H4 (cell line): ENCODE results near the gene MEN1. TPM values are rescaled to one million over a fixed set of nuclear protein-coding genes. Genes with fewer than 3 reads are reported as not detected.
"Not testable (repeated sequence)": the region's sequence is repeated elsewhere in the genome, so short reads cannot be mapped to it uniquely, and the experiment has no call there.

Experiments used
- DNase-seq: peaks from one replicate; pipeline ENCODE4 v3.0.0-alpha.2; 2015; ENCODE audit warnings: low spot score
- total RNA-seq: library from RNA; depleted of rRNA; stranded (reverse); fragments of >200 nt; shearing (Covaris generic); gene quantifications from 2 replicates; pipeline ENCODE4 v1.2.3, GENCODE V29; 2014

MEN1 gene
- total RNA-seq, 1 experiment from 2014 or later, result 10.6 TPM

DNA sequence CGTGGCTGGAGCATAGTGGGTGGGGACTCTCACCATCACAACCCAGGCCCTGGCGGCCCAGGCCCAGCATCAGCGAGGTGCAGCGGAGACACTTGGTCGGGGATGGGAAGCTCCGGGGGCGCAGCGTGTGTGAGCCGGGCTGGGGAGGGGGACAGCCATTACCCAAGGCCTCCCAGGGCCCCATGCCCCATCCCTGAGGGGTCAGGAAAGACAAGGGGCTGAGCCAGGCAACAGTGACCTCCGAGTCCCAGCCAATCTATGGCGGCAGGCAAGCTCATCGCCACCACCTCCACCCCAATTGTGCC lies 22.8 kb upstream of the MEN1 start:
- DNase-seq, result no peak

- DNase-seq, result no peak
Observed at GRCh38 chr11:64832467-64833197, 22.3 kb upstream of the MEN1 start.

- DNase-seq, result no peak
Observed at GRCh38 chr11:64831411-64831891, 21.1 kb upstream of the MEN1 start.

DNA sequence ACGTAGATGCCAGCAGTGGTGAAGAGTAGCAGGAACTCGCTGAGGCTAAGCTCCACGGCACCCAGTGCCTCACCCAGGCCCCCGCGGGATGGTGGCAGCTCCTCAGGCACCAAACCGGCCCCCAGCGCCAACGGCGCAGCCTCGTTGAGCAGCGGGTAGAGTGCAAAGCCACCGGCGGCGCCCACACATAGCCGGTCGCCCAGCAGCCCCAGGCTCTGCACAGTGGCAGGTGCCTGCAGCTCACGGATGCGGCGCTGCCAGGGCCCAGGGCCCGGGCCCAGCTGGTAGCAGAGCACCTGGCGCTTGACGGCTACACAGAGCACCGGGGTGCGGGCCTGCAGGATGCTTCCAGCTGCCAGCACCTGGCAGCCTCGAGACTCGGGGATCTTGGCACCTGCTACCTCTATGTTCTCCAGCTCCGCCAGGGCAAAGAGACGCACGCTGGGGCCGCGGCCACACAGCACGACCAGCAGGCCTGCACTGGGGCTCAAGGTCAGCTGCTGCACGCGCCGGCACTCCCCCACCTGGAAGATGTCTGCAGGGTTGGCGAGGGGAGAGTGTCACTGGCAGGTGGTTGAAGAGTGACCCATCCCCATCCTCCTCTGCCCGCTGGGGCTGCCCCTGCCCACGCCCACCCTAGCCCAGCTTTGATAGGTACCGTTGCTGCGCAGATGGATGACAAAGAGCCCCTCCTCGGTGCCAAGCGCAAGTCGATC lies 19.3 kb upstream of the MEN1 start:
- no peak for DNase-seq

- no peak for DNase-seq
Observed at GRCh38 chr11:64827451-64827839, 17.1 kb upstream of the MEN1 start.

- DNase-seq, result no peak
Observed at GRCh38 chr11:64826578-64827450, 16.5 kb upstream of the MEN1 start.

DNA sequence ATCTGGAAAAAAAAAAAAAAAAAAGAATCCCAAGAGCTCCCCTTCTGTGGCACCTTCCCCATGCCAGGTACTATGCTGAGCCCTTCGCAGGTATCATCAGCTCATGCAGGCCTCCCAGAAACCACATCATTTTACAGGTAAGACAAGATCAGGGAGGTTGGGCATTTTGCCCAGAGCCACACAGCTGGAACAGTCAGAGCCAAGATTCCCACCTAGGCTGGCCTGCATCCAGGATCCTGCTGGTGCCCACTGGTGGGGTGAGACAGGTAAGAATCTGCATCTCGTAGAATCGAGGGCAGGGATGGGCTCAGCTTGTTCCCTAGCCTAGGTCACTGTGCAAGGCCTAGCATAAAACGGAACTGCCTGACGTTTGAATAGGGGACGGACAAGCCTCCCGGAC lies 15.7 kb upstream of the MEN1 start:
- no peak for DNase-seq

GRCh38 chr11:64823568-64824119 lies 13.3 kb upstream of the MEN1 start:
- no peak for DNase-seq

GRCh38 chr11:64817476-64817875 lies 7.1 kb upstream of the MEN1 start:
- DNase-seq, result no peak

- DNase-seq, result not testable (repeated sequence)
Observed at GRCh38 chr11:64815433-64815832, 5.1 kb upstream of the MEN1 start.

DNA sequence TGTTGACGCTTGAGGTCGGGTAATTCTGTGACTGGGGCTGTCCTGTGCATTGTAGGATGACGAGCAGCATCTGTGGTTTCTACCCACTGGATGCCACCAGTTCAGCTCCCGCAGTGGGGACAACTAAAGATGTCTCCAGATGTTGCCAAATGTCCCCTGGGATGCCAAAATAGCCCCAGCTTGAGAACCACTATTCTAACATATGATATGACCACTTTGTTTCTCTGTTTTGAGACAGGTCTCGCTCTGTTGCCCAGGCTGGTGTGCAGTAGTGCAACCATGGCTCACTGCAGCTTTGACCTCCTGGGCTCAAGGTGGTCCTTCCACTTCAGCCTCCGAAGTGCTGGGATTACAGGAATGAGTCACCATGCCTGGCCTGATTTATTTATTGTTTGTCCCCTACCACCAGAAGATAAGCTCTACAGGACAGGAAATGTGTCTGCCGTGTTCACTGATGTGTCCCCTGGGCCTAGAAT lies 4.4 kb upstream of the MEN1 start:
- DNase-seq, result no peak

DNA sequence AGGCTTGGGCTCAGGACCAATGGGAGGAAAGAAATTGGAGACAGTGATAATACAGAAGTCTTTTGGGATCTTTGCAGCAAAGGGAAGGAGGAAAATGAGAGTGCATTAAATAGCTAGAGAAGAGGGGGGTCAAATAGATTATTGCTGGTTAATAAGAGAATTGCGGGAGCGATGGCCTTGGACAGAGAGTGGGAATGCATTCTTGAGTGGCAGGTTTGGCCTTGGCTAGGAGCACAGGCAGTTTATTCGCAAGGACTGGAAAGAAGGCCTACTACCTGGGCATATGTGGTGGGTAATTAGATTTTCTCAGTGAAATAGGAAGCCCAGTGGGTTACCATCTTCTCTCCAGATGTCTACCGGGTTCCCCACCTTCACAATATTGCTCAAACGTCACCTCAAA lies 3.5 kb upstream of the MEN1 start:
- DNase-seq, result no peak

DNA sequence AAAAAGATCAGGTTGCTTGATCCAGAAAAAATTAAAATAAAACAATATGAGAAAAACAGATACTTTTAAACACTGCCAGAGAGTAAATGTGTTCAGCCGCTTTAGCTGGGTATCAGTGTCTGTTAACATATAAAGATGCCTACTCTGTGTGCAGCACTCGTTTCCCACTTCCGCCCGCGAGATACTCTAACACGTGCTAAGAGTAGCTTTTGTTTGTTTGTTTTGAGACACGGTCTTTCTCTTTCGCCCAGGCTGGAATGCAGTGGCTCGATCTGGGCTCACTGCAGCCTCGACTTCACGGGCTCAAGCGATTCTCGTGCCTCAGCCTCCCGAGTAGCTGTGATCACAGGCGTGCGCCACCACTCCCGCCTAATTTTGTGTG lies 531 bp upstream of the MEN1 start:
- no peak for DNase-seq

DNA sequence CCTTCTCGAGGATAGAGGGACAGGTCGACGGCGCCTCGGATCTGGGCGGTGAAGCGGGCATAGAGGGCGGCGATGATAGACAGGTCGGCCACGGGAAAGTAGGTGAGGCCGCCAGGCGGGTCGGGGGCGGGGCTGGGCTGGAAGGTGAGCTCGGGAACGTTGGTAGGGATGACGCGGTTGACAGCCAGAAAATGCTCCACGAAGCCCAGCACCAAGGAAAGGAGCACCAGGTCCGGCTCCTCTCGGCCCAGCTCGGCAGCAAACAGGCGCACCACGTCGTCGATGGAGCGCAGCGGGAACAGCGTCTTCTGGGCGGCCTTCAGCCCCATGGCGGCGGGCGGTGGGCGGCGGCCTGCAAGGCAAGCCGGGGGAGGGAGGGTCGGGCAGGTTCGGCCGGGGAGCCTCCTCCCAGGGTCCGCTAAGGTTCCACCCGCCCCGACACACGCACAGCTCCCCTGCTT lies 540 bp downstream of the MEN1 start:
- no peak for DNase-seq

DNA sequence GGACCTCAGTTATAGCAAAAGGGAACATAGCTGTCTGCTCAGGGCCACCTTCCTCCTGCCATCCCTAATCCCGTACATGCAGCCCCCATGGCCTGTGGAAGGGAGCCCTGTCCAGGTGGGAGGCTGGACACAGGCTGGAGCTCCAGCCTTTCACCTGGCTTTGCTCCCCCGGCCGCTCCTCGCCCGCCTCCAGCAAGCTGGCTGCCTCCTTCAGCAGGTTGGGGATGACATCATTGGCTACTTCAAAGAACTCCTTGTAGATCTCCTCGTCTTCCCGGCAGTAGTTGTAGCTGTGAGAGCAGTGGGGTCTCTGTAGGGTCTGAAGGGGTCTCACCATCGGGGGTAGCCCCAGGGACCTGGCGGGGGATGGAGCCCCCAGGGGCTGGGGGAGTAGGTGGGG lies 4.9 kb downstream of the MEN1 start:
- no peak for DNase-seq

DNA sequence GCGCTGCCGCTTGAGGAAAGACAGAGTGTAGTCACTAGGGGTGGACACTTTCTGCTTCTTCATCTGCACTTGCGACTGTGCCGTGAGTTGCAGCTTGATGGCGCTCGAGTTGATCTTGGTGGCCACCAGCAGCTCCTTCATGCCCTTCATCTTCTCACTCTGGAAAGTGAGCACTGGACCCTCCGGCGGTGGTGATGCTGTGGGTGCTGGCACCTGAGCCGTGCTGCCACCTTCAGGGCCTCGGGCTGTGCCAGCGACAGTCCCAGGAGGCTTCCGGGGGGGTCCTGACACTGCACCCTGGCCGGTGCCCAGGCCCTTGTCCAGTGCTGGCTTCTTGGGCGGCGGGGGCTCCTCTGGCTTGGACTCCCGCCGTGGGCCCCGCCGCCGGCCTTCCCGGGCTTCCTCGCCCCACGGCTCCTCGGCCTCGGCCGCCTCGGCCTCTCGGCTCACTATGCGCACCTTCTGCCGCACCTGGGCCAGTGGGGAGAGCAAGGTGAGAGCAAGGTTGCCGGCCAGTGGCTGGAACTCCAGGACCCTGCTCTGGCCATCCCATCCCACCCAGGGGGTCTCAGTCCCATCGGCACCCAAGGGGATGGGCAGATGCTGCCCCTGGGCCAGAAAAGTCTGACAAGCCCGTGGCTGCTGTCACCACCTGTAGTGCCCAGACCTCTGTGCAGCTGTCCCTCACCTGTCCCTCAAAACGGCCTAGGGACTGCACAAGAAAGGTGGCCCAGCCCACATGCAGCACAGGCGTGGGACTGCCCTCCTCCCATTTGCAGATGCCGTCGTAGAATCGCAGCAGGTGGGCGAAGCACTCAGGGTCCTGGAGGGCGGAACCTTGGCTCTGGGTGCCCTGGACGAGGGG lies 5.8 kb downstream of the MEN1 start:
- DNase-seq, result no peak

- DNase-seq, result no peak
Observed at GRCh38 chr11:64803846-64804345, 6.5 kb downstream of the MEN1 start.

DNA sequence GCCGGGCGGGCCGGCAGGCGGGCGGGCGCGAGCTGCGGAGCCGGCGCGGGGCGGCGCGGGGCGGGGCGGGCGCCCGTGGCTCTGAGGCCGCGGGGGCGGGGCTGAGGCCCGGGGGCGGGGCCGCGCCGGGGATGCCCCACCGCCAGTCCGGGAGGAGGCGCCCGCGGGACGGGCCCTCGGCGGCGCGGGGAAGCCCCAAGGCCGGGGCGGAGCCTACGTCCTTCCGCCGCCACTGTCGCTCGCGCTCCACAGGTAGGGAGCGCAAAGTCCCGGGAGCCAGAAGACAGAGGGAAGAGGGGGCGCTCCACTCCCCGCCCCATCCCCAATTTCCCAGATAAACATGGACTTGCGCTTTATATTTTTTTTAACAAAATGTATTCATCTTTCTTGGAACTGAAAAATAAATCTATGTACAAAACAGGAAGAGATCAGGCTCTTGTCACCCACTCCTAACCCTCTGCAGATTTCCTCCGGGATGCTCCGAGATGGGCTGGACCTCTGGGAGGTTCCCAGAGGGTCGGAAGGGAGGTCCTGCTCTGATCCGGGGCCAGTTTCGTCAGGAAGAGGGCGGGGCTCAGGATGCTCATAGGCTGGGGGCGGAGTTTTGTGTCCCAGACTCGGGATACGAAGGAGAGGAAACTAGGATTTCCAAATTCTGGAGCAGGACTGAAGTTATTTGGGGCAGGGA lies 7.0 kb downstream of the MEN1 start, which contains the start of gene MAP4K2:
Gene MAP4K2 (minus strand): TSS at position 57 of the 688 bp plus-strand sequence. CDS start 65 bp downstream, outside the sequence.
- DNase-seq, result peak; percentile 75

DNA sequence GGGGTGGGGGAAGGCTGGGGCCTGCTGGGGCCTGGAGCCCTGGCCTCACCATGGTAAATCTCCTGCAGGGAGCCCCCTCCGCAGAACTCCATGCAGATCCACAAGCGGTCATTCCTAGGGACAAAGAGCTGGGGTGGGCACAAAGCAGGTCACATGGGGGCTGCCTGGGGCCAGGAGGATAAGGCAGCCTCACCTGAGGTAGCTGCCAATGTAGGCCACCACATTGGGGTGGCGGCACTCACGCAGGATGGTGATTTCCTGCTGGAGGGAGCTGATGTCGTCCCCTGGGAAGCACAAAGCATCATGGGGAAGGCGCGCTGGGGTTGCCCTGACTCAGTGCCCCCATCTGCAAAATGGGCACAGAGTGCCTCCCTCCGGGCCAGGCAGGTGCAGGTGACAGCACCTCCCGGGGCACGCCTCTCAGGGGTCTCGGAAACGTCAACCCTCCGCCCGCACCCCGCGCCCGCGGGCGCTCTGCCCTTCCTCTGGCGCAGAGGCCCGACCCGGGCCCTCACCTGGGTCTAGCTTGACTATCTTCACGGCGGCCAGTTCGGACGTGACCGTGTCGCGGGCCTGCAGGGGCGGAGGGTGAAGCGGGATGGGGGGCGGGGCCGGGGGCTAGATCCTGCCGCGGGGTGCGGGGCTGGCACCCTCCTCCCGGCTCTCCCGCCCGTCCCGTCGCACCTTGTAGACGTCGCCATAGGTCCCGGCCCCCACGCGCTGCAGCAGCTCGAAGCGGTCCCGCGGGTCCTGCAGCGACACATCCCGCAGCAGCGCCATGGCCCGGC lies 7.8 kb downstream of the MEN1 start:
- DNase-seq, result no peak
